Body of pancreas (tissue), 4 donors: ENCODE results near the gene SARS1. TPM values are rescaled to one million over a fixed set of nuclear protein-coding genes. Genes with fewer than 3 reads are reported as not detected.

Experiments used
- ATAC-seq: fragments of 150-250 bp; one replicate; pipeline ENCODE4 v1.9.1; 2016
- DNase-seq, 4 donors: peaks; one replicate each; pipeline ENCODE4 v3.0.0-alpha.2; 2019
- H3K27ac ChIP-seq, 4 donors: fragments of 200-600 bp; sonication (generic); 1 replicate in 3 of 4; 2 replicates in 1 of 4; pipeline versions ENCODE4 v1.5.1 to v1.6.1; 2016 to 2019; ENCODE audit warnings: mild to moderate bottlenecking in 1 of 4, mixed read lengths in 1 of 4, moderate library complexity in 1 of 4
- H3K27me3 ChIP-seq, 2 donors: fragments of 200-600 bp; sonication (generic); one replicate each; pipeline ENCODE4 v1.6.0; 2016; ENCODE audit warnings: mild to moderate bottlenecking in 1 of 2
- H3K36me3 ChIP-seq, 2 donors: fragments of 200-600 bp; sonication (generic); replicated peaks in 1 of 2; 2 replicates each; pipeline ENCODE4 v1.5.1; 2016; ENCODE audit warnings: low read depth in 2 of 2; ENCODE audit not compliant: insufficient read depth in 1 of 2
- H3K4me1 ChIP-seq: fragments of 200-600 bp; sonication (generic); one replicate; pipeline ENCODE4 v1.6.0; 2016
- H3K4me3 ChIP-seq, 2 donors: fragments of 200-600 bp; sonication (generic); 1 replicate in 1 of 2; 2 replicates in 1 of 2; pipeline ENCODE4 v1.5.1; 2016 to 2019
- H3K9me3 ChIP-seq, 3 donors: fragments of 200-600 bp; sonication (generic); 1 replicate in 2 of 3; 2 replicates in 1 of 3; pipeline ENCODE4 v1.5.1; 2016
- POLR2A ChIP-seq, 3 donors: fragments of 450-650 bp; IDR thresholded peaks; one replicate each; pipeline ENCODE4 v1.6.1; 2016; ENCODE audit warnings: antibody characterized with exemption in 3 of 3, mild to moderate bottlenecking in 2 of 3
- WGBS, 2 donors: methylation state at CpG; one replicate each; pipeline ENCODE4 v1.1.5; 2017; 5-methylcytosine and 5-hydroxymethylcytosine counted together
- intact Hi-C: fragments of 100-400 bp; cut with DNase I; formaldehyde crosslinking; loops from one replicate; pipeline ENCODE4 v1.15.1; 2023
- total RNA-seq, 2 donors: library from RNA; depleted of rRNA; stranded (reverse); fragments of >200 nt; gene quantifications; one replicate each; pipeline ENCODE4 v1.1.0, GENCODE V29; 2016
- TF ChIP-seq, protein P1 (sequence below), 7 experiments: fragments of 450-650 bp in 4 of 7; fragments of 200-600 bp in 3 of 7; sonication (generic) in 3 of 7; IDR thresholded peaks; one replicate each; pipeline ENCODE4 v1.5.1; 2016 to 2019; ENCODE audit warnings: antibody characterized with exemption in 7 of 7

The SARS1 gene
- total RNA-seq, 2 donors from 2014 or later, result 65.3 to 123 TPM

DNA sequence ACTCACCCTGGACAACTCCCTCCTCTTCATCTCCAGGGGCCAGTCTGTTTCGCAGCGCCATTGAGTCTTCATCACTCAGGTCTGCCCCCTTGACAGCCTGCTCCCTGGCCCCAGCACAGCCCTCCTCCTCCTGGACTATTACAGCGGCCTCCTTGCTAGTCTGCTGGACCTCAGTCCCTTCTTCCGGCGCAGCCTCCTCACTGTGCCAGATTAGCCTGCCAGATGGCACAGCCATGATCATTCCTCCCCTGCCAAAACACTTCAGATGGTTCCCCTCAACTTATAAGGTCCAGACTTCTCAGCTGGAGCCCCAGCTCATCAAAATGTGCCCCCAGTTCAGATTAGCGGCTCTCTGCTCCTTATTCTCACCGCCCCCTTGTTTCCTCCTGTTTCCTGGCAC lies 28.7 kb downstream of the SARS1 start:
- H3K36me3 ChIP-seq, result peaks cover 0 to 11% of the 10 kb centered on the region in 2 donors
- DNase-seq, result no peak
- 67 to 69% methylated on average over 7 of the region's 7 CpGs for WGBS, 2 donors
- no peak overlapping the region for H3K4me3 ChIP-seq
- no peak overlapping the region for H3K27ac ChIP-seq
- no peaks in the 10 kb centered on the region for H3K27me3 ChIP-seq
- peaks cover 29% of the 10 kb centered on the region for H3K4me1 ChIP-seq
- intact Hi-C loops, result no loop called here
- no peaks in the 10 kb centered on the region for H3K9me3 ChIP-seq
- TF ChIP-seq POLR2A (IDR thresholded peaks at IDR 0.05), result no peak
- TF ChIP-seq, protein P1, sequence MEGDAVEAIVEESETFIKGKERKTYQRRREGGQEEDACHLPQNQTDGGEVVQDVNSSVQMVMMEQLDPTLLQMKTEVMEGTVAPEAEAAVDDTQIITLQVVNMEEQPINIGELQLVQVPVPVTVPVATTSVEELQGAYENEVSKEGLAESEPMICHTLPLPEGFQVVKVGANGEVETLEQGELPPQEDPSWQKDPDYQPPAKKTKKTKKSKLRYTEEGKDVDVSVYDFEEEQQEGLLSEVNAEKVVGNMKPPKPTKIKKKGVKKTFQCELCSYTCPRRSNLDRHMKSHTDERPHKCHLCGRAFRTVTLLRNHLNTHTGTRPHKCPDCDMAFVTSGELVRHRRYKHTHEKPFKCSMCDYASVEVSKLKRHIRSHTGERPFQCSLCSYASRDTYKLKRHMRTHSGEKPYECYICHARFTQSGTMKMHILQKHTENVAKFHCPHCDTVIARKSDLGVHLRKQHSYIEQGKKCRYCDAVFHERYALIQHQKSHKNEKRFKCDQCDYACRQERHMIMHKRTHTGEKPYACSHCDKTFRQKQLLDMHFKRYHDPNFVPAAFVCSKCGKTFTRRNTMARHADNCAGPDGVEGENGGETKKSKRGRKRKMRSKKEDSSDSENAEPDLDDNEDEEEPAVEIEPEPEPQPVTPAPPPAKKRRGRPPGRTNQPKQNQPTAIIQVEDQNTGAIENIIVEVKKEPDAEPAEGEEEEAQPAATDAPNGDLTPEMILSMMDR (IDR thresholded peaks at IDR 0.05), result no peak
- no peak for ATAC-seq

DNA sequence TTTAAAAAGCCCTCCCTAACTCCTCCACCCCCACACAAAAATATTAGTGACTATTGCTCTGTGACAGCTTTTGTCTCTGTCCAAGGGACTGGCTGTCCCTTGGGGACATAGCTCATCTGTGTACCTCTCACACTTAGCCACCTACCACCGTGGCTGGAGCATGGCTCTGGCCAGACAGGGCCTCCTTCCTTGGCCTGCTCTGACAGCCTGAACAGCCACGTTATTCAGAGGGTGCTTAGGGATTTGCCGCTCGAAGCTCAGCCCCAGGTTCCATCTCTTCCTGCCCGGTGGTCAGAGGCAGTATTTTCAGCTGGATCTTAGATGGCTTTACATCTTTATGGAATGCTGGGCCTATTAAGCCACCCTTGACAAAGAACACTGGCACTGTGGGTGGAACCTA lies 29.5 kb downstream of the SARS1 start:
- DNase-seq, result no peak
- peaks cover 0 to 3% of the 10 kb centered on the region in 2 donors for H3K36me3 ChIP-seq
- H3K4me1 ChIP-seq, result peaks cover 29% of the 10 kb centered on the region
- H3K27me3 ChIP-seq, result no peaks in the 10 kb centered on the region
- intact Hi-C loops, result no loop called here
- 59 to 67% methylated on average over 5 of the region's 5 CpGs for WGBS, 2 donors
- H3K27ac ChIP-seq, result no peak overlapping the region
- H3K9me3 ChIP-seq, result no peaks in the 10 kb centered on the region
- ATAC-seq, result no peak
- no peak for TF ChIP-seq POLR2A (IDR thresholded peaks at IDR 0.05)
- TF ChIP-seq, protein P1 (IDR thresholded peaks at IDR 0.05), result no peak
- no peak overlapping the region for H3K4me3 ChIP-seq

DNA sequence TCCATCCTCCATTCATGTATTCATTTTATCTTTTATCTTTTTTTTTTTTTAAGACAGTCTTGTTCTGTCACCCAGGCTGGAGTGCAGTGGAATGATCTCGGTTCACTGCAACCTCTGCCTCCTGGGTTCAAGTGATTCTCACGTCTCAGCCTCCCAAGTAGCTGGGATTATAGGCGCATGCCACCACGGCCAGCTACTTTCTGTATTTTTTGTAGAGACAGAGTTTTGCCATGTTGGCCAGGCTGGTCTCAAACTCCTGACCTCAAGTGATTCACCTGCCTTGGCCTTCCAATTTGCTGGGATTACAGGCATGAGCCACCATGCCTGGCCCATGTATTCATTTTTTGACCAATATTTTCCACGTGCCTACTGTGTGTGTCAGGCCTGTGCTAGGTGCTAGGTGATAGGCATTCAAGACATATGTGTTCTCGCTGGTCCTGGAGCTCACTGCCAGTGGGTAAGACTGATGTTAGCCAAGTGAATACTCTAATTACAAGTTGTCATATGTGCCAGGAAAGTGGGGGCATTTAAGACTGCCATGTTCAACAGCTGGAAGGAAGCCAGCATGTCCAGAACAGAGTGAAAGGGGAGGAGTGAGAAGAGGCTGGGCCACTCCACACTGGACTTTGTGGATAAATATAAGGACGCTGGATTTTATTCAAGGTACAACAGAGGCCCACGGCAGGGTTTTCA lies 30.3 kb downstream of the SARS1 start:
- no peaks in the 10 kb centered on the region for H3K27me3 ChIP-seq
- no peak for TF ChIP-seq POLR2A (IDR thresholded peaks at IDR 0.05)
- TF ChIP-seq, protein P1 (IDR thresholded peaks at IDR 0.05), result no peak
- H3K36me3 ChIP-seq, result no peaks in the 10 kb centered on the region
- H3K4me3 ChIP-seq, result no peak overlapping the region
- 65 to 78% methylated on average over 8 of the region's 8 CpGs for WGBS, 2 donors
- peaks cover 31% of the 10 kb centered on the region for H3K4me1 ChIP-seq
- DNase-seq (no peak), ATAC-seq (no peak)
- intact Hi-C loops, result no loop called here
- H3K27ac ChIP-seq, result no peak overlapping the region
- H3K9me3 ChIP-seq, result no peaks in the 10 kb centered on the region

DNA sequence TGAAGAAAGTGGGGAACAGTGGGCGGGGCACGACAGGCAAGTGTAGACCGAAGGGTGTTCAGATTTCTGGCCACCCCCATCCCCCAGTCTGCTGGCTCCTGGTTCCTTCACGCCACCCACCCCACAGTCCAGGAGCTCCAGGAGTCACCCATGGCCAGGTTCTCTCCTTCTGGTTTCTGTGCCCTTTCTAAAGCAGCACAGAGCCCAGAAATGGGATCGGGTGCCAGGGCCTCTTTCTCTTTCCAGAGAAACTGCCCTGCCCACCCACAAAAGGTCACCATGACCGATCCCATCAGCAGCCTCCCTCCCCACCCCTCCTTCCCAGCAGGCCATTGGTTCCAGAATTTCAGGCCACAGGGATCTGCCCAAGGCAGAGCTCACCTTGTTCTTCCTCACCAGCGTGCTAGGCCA lies 32.4 kb downstream of the SARS1 start:
- Histone ChIP-seq H3K9me3 (no peaks in the 10 kb centered on the region), H3K27me3 (no peaks in the 10 kb centered on the region), H3K36me3 (no peaks in the 10 kb centered on the region), H3K4me3 (no peak overlapping the region), H3K4me1 (peaks cover 29% of the 10 kb centered on the region), H3K27ac (no peak overlapping the region)
- no peak for DNase-seq
- no peak for TF ChIP-seq POLR2A (IDR thresholded peaks at IDR 0.05)
- no peak for ATAC-seq
- intact Hi-C loops, result no loop called here
- WGBS, 2 donors, result 65 to 86% methylated on average over 6 to 7 of the region's 7 CpGs

DNA sequence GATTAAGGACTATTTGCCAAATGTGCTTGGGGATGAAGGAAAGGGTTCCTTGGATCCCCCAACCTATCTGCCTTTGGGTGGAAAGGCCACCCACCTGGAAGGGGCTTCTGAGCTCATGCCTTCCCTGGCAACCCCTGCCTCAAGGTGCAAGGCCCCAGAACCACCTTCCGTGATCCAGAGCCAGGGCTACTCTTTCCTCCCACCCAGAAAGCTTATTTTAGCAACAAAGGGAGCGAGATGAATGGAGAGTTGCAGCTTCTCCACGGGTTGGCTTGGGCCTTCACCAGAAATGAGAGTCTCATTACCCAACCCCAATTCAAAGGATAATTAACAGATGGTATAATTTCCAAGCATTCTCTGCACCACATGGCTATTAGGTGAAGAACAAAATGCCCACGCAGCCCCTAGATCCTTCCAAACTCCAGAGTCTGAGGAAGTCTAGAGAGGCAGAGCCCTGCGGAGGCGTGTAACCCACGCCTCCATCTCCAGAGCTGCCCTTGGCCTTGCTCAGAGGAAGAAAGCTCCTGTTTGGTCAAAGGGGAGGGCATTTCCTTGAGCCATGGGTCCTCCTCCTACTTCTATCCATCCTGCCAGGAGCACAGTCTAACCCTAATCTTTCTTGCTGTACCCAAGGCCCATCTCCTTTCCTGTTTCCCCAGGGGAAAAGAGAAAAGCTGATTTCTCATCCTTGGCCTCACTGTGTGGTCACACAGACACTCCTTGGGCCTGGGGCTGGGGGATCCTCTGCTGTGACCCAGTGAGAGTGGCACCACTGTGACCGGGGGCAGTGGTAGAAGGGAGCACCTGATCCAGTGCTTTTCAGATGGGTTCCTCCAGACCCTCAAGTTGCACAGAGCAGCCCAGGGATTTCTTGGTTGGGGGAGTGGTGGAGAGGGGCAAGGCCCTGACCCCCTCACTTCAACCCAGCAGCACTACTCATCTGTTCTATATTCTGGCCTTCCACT lies 34.0 kb downstream of the SARS1 start:
- ATAC-seq (no peak), DNase-seq (no peak)
- intact Hi-C loops, result no loop called here
- TF ChIP-seq, protein P1 (IDR thresholded peaks at IDR 0.05), result no peak
- no peak overlapping the region for H3K27ac ChIP-seq
- no peaks in the 10 kb centered on the region for H3K9me3 ChIP-seq
- H3K27me3 ChIP-seq, result no peaks in the 10 kb centered on the region
- no peak overlapping the region for H3K4me3 ChIP-seq
- peaks cover 17% of the 10 kb centered on the region for H3K4me1 ChIP-seq
- no peaks in the 10 kb centered on the region for H3K36me3 ChIP-seq
- 82 to 87% methylated on average over 8 of the region's 8 CpGs for WGBS, 2 donors
